NCI-H460 (cell line): ENCODE results near the gene SLC15A5. TPM values are rescaled to one million over a fixed set of nuclear protein-coding genes. Genes with fewer than 3 reads are reported as not detected.

ENCODE experiments used
- DNase-seq: peaks from one replicate; pipeline ENCODE4 v3.0.0-alpha.2; 2016; ENCODE audit warnings: low read depth; ENCODE audit errors: extremely low read depth
- total RNA-seq: library from RNA; depleted of rRNA; stranded (reverse); fragments of >200 nt; shearing (Covaris generic); gene quantifications from 2 replicates; pipeline ENCODE4 v1.2.3, GENCODE V29; 2014

Gene SLC15A5
- total RNA-seq, 1 experiment from 2014 or later = 1.3 TPM

- DNase-seq = no peak
Measured at GRCh38 chr12:16269946-16270345, 7.5 kb downstream of the SLC15A5 start.

GRCh38 chr12:16266085-16266484 lies 11.4 kb downstream of the SLC15A5 start:
- DNase-seq = no peak

GRCh38 chr12:16261944-16262475 lies 15.5 kb downstream of the SLC15A5 start:
- no peak for DNase-seq

- DNase-seq = no peak
Measured at GRCh38 chr12:16260206-16260605, 17.3 kb downstream of the SLC15A5 start.

- no peak for DNase-seq
Measured at GRCh38 chr12:16258963-16259362, 18.5 kb downstream of the SLC15A5 start.

GRCh38 chr12:16246264-16246663 lies 31.2 kb downstream of the SLC15A5 start:
- no peak for DNase-seq

GRCh38 chr12:16245209-16245608 lies 32.3 kb downstream of the SLC15A5 start:
- no peak for DNase-seq

GRCh38 chr12:16243487-16244412 lies 33.7 kb downstream of the SLC15A5 start:
- DNase-seq = no peak

- DNase-seq = no peak
Measured at GRCh38 chr12:16241346-16241745, 36.1 kb downstream of the SLC15A5 start.

- no peak for DNase-seq
Measured at GRCh38 chr12:16238661-16239060, 38.8 kb downstream of the SLC15A5 start.

- no peak for DNase-seq
Measured at GRCh38 chr12:16229676-16230075, 47.8 kb downstream of the SLC15A5 start.

GRCh38 chr12:16228067-16228466 lies 49.4 kb downstream of the SLC15A5 start:
- no peak for DNase-seq

GRCh38 chr12:16225692-16226091 lies 51.8 kb downstream of the SLC15A5 start:
- DNase-seq = no peak

- no peak for DNase-seq
Measured at GRCh38 chr12:16224196-16224595, 53.3 kb downstream of the SLC15A5 start.

GRCh38 chr12:16221776-16222175 lies 55.7 kb downstream of the SLC15A5 start:
- DNase-seq = no peak

GRCh38 chr12:16220120-16220519 lies 57.4 kb downstream of the SLC15A5 start:
- DNase-seq = no peak

GRCh38 chr12:16218934-16219751 lies 58.3 kb downstream of the SLC15A5 start:
- no peak for DNase-seq

- DNase-seq = no peak
Measured at GRCh38 chr12:16218234-16218633, 59.3 kb downstream of the SLC15A5 start.

- DNase-seq = no peak
Measured at GRCh38 chr12:16211731-16212130, 65.8 kb downstream of the SLC15A5 start.

- no peak for DNase-seq
Measured at GRCh38 chr12:16198884-16199283, 78.6 kb downstream of the SLC15A5 start.

- no peak for DNase-seq
Measured at GRCh38 chr12:16197600-16197999, 79.9 kb downstream of the SLC15A5 start.
